ENCODE measurements around the gene WHAMM.

WHAMM gene

GRCh38 chr15:82871358-82871757 is 61.9 kb downstream of the WHAMM start:
- no peak for DNase-seq

GRCh38 chr15:82871832-82872484 is 62.5 kb downstream of the WHAMM start:
- no peak for DNase-seq

GRCh38 chr15:82873000-82873680 is 63.7 kb downstream of the WHAMM start:
- DNase-seq: no peak

- no peak for DNase-seq
These were observed 64.8 kb downstream of the WHAMM start for GRCh38 chr15:82874267-82874666.

DNA sequence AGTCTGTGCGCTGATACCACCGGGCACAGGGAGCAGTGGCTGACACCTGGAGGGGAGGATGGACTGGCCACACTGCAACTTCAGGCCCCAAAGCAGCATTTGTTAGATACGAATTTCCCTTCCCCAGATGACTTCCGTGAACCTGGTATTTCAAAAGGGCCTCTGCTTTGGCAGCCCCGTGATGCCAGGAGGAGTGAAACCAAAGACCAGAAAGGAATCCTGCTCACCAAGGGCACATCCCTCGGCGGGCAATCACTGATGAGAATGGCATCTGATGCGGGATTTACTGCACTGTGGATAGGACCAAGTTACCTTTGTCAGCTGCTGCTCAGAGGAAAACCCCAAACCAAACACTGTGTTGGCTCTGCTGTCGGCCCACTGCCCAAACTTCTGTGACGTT is 65.5 kb downstream of the WHAMM start:
- DNase-seq: no peak

DNA sequence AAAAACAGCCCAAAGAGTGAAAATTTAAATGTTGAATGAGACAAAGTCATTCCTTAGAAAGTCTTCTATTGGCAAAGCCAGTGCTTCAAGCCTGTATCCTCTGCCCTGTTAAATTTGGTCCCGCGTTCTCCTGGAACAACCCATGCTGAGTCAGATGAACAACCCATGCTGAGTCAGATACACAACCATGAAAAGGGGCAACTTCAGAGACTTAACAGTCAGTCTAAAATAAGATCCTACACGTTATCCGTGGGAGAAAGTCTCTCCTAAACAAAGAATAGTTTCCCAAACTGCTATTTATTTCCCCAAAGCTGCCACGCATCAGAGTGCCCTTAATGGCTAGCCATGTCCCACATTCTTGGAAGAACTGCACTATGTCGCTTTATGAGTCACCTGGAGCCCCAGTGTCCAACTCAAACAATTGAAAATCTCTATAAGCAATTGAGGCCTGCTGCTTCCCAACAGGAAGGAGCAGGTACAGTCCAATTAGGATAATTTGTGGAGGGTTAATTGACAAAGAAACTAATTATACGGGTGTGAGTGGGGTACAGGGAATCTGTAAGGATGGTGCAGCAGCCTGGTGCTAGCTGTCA is 66.1 kb downstream of the WHAMM start:
- no peak for DNase-seq

GRCh38 chr15:82877825-82878224 is 68.4 kb downstream of the WHAMM start:
- DNase-seq: no peak

DNA sequence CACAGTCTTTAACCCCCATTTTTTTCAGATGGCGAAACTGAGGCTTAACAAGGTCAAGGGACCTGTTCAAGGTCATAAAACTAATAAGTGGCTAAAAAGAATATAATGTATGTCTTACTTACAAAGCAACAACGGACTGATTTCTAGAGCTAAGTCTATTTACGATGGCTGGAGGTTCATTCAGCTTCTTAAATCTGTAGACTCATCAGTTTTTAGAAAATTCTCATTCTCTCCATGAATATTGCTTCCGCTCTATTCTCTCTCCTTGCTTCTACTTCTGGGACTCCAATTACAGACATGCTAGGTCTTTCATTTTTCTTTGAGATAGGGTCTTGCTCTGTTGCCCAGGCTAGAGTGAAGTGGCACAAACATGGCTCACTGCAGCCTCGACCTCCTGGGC is 68.9 kb downstream of the WHAMM start:
- DNase-seq: no peak

- no peak for DNase-seq
These were observed 71.3 kb downstream of the WHAMM start for GRCh38 chr15:82880704-82881103.

DNA sequence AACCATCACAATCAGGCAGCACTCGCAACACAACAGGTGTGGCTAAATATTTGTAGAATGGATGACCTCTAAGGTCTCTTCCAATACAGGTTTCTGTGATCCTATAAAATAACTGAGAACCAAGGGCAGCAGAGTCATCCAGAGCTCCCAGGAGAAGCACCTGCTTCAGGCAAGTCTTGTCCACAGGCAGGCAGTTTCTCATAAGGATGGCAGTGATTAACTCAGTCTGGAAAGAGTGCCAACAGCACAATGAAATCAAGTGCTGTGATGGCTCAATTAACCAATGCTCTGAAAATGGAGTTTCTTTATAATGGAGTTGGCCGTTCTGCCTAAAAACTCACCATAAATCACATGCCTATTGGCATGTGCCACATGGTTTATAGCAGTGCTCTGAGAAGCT is 72.3 kb downstream of the WHAMM start:
- DNase-seq: no peak

DNA sequence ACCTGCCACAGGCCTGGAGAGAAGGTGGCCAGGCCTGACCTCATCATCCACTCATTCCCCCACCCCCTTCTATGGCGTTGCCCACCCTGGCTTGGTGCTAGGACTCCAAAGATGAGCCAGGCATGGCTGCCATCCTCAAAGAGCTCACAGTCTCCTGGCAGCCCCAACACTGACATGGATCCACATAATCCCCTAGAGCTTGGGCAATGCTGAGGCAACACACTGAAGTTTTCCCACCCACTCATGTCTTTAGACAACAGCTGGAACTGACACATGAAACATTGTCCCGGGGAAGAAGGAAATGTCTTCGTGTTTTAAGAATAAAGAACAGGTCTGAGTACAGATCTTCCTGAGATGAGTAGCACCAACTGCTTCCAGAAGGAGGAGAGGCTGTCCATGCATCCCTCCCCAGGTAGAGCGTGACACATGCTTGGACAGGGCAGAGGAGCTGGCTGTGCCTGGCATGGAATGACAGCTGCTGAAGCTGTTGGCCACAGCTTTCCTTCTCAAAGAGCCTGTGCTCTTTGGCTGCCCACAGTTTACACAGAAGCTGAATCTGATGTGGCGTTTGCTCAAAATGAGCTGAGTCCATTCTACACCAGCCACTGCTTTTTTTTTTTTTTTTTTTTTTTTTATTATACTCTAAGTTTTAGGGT is 73.0 kb downstream of the WHAMM start:
- no peak for DNase-seq
